Gastroesophageal sphincter (tissue), 4 donors: Measurements from ENCODE around the gene PSD. TPM values are rescaled to one million over a fixed set of nuclear protein-coding genes. Genes with fewer than 3 reads are reported as not detected.

ENCODE experiments used
- ATAC-seq: fragments of 150-250 bp; one replicate; pipeline ENCODE4 v1.9.1; 2016; ENCODE audit warnings: mild to moderate bottlenecking, moderate library complexity
- H3K27ac ChIP-seq, 4 donors: fragments of 200-600 bp; sonication (generic) in 3 of 4; 1 replicate in 3 of 4; 2 replicates in 1 of 4; pipeline ENCODE4 v1.5.1; 2016 to 2019
- H3K27me3 ChIP-seq: fragments of 200-600 bp; sonication (generic); one replicate; pipeline ENCODE4 v1.5.1; 2019
- H3K36me3 ChIP-seq, 2 donors: fragments of 200-600 bp; sonication (generic); one replicate each; pipeline ENCODE4 v1.5.1; 2019; ENCODE audit warnings: control low read depth in 1 of 2
- H3K4me1 ChIP-seq, 3 donors: fragments of 200-600 bp; sonication (generic); 1 replicate in 2 of 3; 2 replicates in 1 of 3; pipeline ENCODE4 v1.5.1; 2016 to 2019; ENCODE audit warnings: control low read depth in 2 of 3
- H3K4me3 ChIP-seq, 2 donors: fragments of 200-600 bp; sonication (generic); one replicate each; pipeline ENCODE4 v1.5.1; 2019; ENCODE audit warnings: mild to moderate bottlenecking in 1 of 2, moderate library complexity in 1 of 2
- H3K9me3 ChIP-seq, 3 donors: fragments of 200-600 bp; sonication (generic); one replicate each; pipeline ENCODE4 v1.5.1; 2017 to 2019; ENCODE audit warnings: control low read depth in 2 of 3
- CTCF ChIP-seq, 4 experiments: fragments of 200-600 bp in 2 of 4; fragments of 450-650 bp in 2 of 4; sonication (generic) in 1 of 4; IDR thresholded peaks; one replicate each; pipeline ENCODE4 v1.5.1; 2017 to 2019; ENCODE audit warnings: antibody characterized with exemption in 4 of 4, mild to moderate bottlenecking in 2 of 4, moderate library complexity in 2 of 4
- EP300 ChIP-seq: sonication (generic); formaldehyde crosslinking; IDR thresholded peaks from one replicate; pipeline ENCODE4 v1.6.1; 2017; ENCODE audit warnings: antibody characterized with exemption, mild to moderate bottlenecking
- POLR2A ChIP-seq, 2 donors: fragments of 450-650 bp; IDR thresholded peaks; one replicate each; pipeline ENCODE4 v1.6.1; 2017; ENCODE audit warnings: antibody characterized with exemption in 2 of 2, mild to moderate bottlenecking in 2 of 2, moderate library complexity in 1 of 2
- POLR2AphosphoS5 ChIP-seq: sonication (generic); formaldehyde crosslinking; IDR thresholded peaks from one replicate; pipeline ENCODE4 v1.6.1; 2017; ENCODE audit warnings: antibody characterized with exemption
- WGBS, 2 donors: methylation state at CpG; one replicate each; pipeline ENCODE4 v1.1.5; 2018; ENCODE audit warnings: low coverage in 1 of 2; 5-methylcytosine and 5-hydroxymethylcytosine counted together
- total RNA-seq, 4 donors: library from RNA; depleted of rRNA; stranded (reverse); fragments of >200 nt; gene quantifications; one replicate each; pipeline ENCODE4 v1.1.0, GENCODE V29; 2016

PSD gene
- total RNA-seq, result 100 to 1,000 TPM in 1 of 4 donors, 10 to 100 TPM in 3; 28.6 to 195 (median 41.4) TPM

GRCh38 chr10:102418622-102419268, at the start of gene PSD:
TSS of gene PSD (minus strand) at chr10:102418785. CDS start at chr10:102417038, 1,747 bp downstream.
- no peaks in the 10 kb centered on the region for H3K9me3 ChIP-seq
- peak within 1 kb of the TSS; percentile 7 to 79 for H3K4me3 ChIP-seq
- TF ChIP-seq POLR2A (IDR thresholded peaks at IDR 0.05) (no peak), EP300 (no peak), CTCF (IDR thresholded peaks at IDR 0.05) (no peak), POLR2AphosphoS5 (no peak)
- H3K27ac ChIP-seq, result peak within 1 kb of the TSS in 2 of 4 donors; percentile 89 to 95
- no CpG with 5 or more reads among the region's 45 CpGs for WGBS, 2 donors
- H3K36me3 ChIP-seq, result peaks cover 0 to 10% of the 10 kb centered on the region in 2 donors
- H3K4me1 ChIP-seq, result peaks cover 5 to 45% (median 29%) of the 10 kb centered on the region in 3 donors
- H3K27me3 ChIP-seq, result peaks cover 53% of the 10 kb centered on the region
- ATAC-seq, result no peak

- no peak overlapping the region for H3K4me3 ChIP-seq
- H3K27ac ChIP-seq, result no peak overlapping the region
- peaks cover 0 to 24% of the 10 kb centered on the region in 2 donors for H3K36me3 ChIP-seq
- no peak for TF ChIP-seq POLR2A (IDR thresholded peaks at IDR 0.05)
- TF ChIP-seq CTCF (IDR thresholded peaks at IDR 0.05), result no peak
- no peak for TF ChIP-seq EP300
- TF ChIP-seq POLR2AphosphoS5, result no peak
- 37 to 70% methylated on average over 3 to 5 of the region's 6 CpGs for WGBS, 2 donors
- peaks cover 0 to 10% (median 0%) of the 10 kb centered on the region in 3 donors for H3K4me1 ChIP-seq
- no peaks in the 10 kb centered on the region for H3K9me3 ChIP-seq
- no peaks in the 10 kb centered on the region for H3K27me3 ChIP-seq
- no peak for ATAC-seq
Observed at GRCh38 chr10:102467971-102468438, 49.4 kb upstream of the PSD start.

- TF ChIP-seq POLR2A (IDR thresholded peaks at IDR 0.05) (no peak), EP300 (no peak), POLR2AphosphoS5 (no peak), CTCF (IDR thresholded peaks at IDR 0.05) (no peak)
- Histone ChIP-seq H3K4me3 (no peak overlapping the region), H3K4me1 (peaks cover 0 to 16% (median 4%) of the 10 kb centered on the region in 3 donors), H3K27ac (no peak overlapping the region), H3K27me3 (no peaks in the 10 kb centered on the region), H3K36me3 (peaks cover 0 to 23% of the 10 kb centered on the region in 2 donors), H3K9me3 (no peaks in the 10 kb centered on the region)
- no peak for ATAC-seq
- 65 to 82% methylated on average over 3 to 6 of the region's 6 CpGs for whole genome bisulfite sequencing, 2 donors
Observed at GRCh38 chr10:102467318-102467717, 48.7 kb upstream of the PSD start.

- Histone ChIP-seq H3K4me3 (no peak overlapping the region), H3K9me3 (no peaks in the 10 kb centered on the region), H3K27ac (no peak overlapping the region), H3K36me3 (peaks cover 0 to 9% of the 10 kb centered on the region in 2 donors), H3K27me3 (no peaks in the 10 kb centered on the region), H3K4me1 (peaks cover 0 to 34% (median 12%) of the 10 kb centered on the region in 3 donors)
- 8 to 33% methylated on average over 1 of the region's 3 CpGs for WGBS, 2 donors
- ATAC-seq, result no peak
- TF ChIP-seq CTCF (IDR thresholded peaks at IDR 0.05), result no peak
- no peak for TF ChIP-seq POLR2A (IDR thresholded peaks at IDR 0.05)
- no peak for TF ChIP-seq EP300
- TF ChIP-seq POLR2AphosphoS5, result no peak
Observed at GRCh38 chr10:102465466-102465865, 46.9 kb upstream of the PSD start.

- no peak for ATAC-seq
- no peak overlapping the region for H3K4me3 ChIP-seq
- H3K27me3 ChIP-seq, result no peaks in the 10 kb centered on the region
- no peaks in the 10 kb centered on the region for H3K9me3 ChIP-seq
- no peak overlapping the region for H3K27ac ChIP-seq
- peaks cover 0 to 33% (median 12%) of the 10 kb centered on the region in 3 donors for H3K4me1 ChIP-seq
- TF ChIP-seq POLR2A (IDR thresholded peaks at IDR 0.05) (no peak), CTCF (IDR thresholded peaks at IDR 0.05) (no peak), POLR2AphosphoS5 (no peak), EP300 (no peak)
- peaks cover 0 to 2% of the 10 kb centered on the region in 2 donors for H3K36me3 ChIP-seq
- WGBS, 2 donors, result 100% methylated on average over 2 to 4 of the region's 10 CpGs
Observed at GRCh38 chr10:102463983-102464382, 45.4 kb upstream of the PSD start.
